Activated CD4-positive, alpha-beta T cell treated with anti-CD3 and anti-CD28 coated beads, Interleukin-2, amount 10 ng/mL, durations not matched to agents 24 days and 14 days (primary cell): Measurements from ENCODE around the gene GMPR. TPM values are rescaled to one million over a fixed set of nuclear protein-coding genes. Genes with fewer than 3 reads are reported as not detected.

Experiments
- DNase-seq: peaks from one replicate; pipeline ENCODE4 v3.0.0; 2022
- H3K27ac Mint-ChIP-seq: one replicate; pipeline ENCODE4 v1.8.0; 2022; ENCODE audit warnings: mild to moderate bottlenecking, mixed read lengths
- H3K27me3 Mint-ChIP-seq: one replicate; pipeline ENCODE4 v1.8.0; 2022; ENCODE audit warnings: mixed read lengths
- H3K36me3 Mint-ChIP-seq: one replicate; pipeline ENCODE4 v1.8.0; 2022; ENCODE audit warnings: low read depth, mild to moderate bottlenecking, mixed read lengths
- H3K4me1 Mint-ChIP-seq: one replicate; pipeline ENCODE4 v1.8.0; 2021; ENCODE audit warnings: mixed read lengths
- H3K4me3 Mint-ChIP-seq: one replicate; pipeline ENCODE4 v1.8.0; 2022; ENCODE audit warnings: mild to moderate bottlenecking, moderate library complexity, mixed read lengths
- H3K9me3 Mint-ChIP-seq: one replicate; pipeline ENCODE4 v1.8.0; 2021; ENCODE audit warnings: mixed read lengths
- intact Hi-C: fragments of 100-400 bp; cut with micrococcal nuclease; formaldehyde crosslinking; loops from one replicate; pipeline ENCODE4 v1.15.1; 2023
- total RNA-seq: library from RNA; stranded (reverse); gene quantifications from 2 replicates; pipeline ENCODE4 v1.2.3, GENCODE V29; 2022

GMPR gene
- total RNA-seq = 1.0 and 2.1 TPM in 2 replicates

DNA sequence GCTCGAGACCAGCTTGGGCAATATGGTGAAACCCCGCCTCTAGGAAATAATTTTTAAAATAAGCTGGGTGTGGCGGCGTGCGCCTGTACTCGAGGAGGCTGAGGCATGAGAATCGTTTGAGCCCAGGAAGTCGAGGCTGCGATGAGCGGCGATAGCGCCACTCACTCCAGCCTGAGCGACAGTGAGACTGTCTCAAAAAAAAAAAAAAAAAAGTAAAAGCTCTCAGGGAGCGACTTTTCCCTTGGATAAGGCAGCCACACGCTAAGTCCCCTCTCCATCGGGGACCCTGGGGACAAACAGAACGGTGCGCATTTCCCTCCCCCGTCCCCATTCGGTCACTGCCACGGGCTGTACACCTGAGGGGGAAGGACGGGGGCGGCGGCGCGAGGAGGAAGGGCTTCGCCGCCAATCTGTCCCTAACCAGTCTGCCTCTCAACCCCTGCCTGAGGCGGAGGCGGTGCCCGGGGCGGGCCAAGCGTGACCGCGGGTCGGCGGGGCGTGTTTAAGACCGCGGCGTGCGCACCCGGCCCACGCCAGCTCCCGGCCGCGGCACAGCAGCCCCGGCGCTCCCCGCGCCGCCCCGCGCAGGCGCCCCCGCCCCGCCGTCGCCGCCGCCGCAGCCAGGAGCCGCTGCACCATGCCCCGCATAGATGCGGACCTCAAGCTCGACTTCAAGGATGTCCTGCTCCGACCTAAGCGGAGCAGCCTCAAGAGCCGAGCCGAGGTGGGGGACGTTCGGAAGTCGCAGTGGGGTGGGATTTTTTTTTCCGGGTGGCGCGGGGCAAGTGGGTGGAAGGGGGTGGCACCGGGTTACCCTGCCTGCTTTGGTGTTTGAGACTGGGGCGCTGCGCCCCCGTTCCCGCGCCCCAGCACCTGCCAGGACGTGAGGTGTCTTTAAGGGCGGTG is at the start of gene GMPR:
Gene GMPR (plus strand): TSS at position 531 of the 906 bp plus-strand sequence. CDS start 107 bp downstream, at position 638.
- H3K4me3 Mint-ChIP-seq = peak within 1 kb of the TSS; percentile 80
- peaks cover 39% of the 10 kb centered on the region for H3K27me3 Mint-ChIP-seq
- no peaks in the 10 kb centered on the region for H3K36me3 Mint-ChIP-seq
- H3K9me3 Mint-ChIP-seq = no peaks in the 10 kb centered on the region
- intact Hi-C loops = loop anchor here (5.0 kb wide), 1 partner anchor 84 kb away; no protein-coding TSS in a partner anchor
- DNase-seq = peak; percentile 95
- H3K27ac Mint-ChIP-seq = peak within 1 kb of the TSS; percentile 20
- H3K4me1 Mint-ChIP-seq = peaks cover 26% of the 10 kb centered on the region

DNA sequence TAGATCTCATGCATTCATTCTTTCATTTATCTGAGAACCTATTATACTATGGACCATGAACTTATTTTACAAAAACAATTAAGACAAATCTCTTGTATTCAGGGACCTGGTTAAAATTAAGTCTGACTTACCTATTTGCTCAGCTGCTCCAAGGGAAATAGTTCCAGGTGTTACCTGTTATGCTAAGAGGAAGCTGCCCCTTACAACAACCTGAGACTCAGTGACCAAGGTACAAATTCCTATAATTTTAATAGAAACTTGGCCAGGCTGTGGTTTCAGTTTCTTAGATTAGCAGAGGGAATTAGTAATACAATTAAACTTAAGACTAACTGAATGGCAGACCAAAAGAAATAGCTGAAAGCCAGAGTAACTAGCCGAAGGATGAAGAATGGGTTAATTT is 48.2 kb upstream of the GMPR start:
- Mint-ChIP-seq H3K4me1 (no peaks in the 10 kb centered on the region), H3K4me3 (no peak overlapping the region), H3K27ac (no peak overlapping the region), H3K9me3 (no peaks in the 10 kb centered on the region), H3K36me3 (no peaks in the 10 kb centered on the region), H3K27me3 (peaks cover 42% of the 10 kb centered on the region)
- intact Hi-C loops = no loop called here
- no peak for DNase-seq

DNA sequence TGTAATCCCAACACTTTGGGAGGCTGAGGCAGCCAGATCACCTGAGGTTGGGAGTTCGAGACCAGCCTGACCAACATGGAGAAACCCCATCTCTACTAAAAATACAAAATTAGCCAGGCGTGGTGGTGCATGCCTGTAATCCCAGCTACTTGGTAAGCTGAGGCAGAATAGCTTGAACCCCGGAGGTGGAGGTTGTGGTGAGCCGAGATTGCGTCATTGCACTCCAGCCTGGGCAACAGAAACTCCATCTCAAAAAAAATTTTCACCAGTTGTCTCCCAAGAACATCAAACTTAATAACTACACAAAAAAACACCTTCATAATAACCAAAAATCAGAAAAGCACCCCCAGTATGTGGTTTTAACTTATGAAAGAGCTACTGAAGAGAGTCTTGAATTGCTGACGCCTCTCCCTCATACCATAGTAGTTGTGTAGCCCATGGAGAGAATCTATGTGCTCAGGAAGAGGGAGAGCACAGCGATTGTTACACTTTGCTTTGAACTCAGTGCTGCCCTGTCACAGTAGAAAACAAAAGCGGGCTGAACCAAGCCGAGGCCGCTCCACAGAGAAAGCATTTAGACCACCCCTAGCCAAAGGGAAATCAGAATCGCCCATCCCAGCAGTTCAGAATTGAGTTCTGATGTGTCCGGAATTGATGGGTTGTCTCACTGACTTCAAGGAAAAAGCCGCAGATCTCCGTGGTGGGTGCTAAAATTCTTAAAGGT is 42.0 kb upstream of the GMPR start:
- intact Hi-C loops = no loop called here
- no peaks in the 10 kb centered on the region for H3K9me3 Mint-ChIP-seq
- no peak overlapping the region for H3K4me3 Mint-ChIP-seq
- H3K36me3 Mint-ChIP-seq = no peaks in the 10 kb centered on the region
- peaks cover 38% of the 10 kb centered on the region for H3K27me3 Mint-ChIP-seq
- H3K27ac Mint-ChIP-seq = no peak overlapping the region
- no peaks in the 10 kb centered on the region for H3K4me1 Mint-ChIP-seq
- no peak for DNase-seq

DNA sequence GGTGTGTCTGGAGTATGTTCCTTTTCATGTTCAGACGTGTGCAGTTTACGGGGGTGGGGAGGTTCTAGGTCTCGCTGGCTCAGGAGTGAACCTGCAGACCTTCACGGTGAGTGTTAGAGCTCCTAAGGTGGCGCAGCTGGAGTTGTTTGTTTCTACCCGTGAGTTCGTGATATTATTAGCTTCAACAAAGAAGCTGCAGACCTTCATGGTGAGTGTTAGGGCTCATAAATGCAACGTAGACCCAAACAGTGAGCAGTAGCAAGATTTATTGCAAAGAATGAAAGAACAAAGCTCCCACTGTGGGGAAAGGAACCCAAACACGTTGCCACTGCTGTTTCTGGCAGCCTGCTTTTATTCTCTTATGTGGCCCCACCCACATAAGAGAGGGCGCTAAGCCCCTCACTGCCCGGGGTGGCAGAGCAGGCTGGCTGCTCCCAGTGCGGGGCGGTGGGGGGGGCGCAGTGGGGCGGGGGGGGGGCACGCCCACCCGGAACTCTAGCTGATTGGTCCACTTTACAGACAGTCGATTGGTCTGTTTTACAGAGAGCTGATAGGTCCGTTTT is 41.3 kb upstream of the GMPR start:
- no peak overlapping the region for H3K27ac Mint-ChIP-seq
- intact Hi-C loops = no loop called here
- H3K4me1 Mint-ChIP-seq = no peaks in the 10 kb centered on the region
- peaks cover 40% of the 10 kb centered on the region for H3K27me3 Mint-ChIP-seq
- DNase-seq = no peak
- no peak overlapping the region for H3K4me3 Mint-ChIP-seq
- H3K9me3 Mint-ChIP-seq = no peaks in the 10 kb centered on the region
- H3K36me3 Mint-ChIP-seq = no peaks in the 10 kb centered on the region

DNA sequence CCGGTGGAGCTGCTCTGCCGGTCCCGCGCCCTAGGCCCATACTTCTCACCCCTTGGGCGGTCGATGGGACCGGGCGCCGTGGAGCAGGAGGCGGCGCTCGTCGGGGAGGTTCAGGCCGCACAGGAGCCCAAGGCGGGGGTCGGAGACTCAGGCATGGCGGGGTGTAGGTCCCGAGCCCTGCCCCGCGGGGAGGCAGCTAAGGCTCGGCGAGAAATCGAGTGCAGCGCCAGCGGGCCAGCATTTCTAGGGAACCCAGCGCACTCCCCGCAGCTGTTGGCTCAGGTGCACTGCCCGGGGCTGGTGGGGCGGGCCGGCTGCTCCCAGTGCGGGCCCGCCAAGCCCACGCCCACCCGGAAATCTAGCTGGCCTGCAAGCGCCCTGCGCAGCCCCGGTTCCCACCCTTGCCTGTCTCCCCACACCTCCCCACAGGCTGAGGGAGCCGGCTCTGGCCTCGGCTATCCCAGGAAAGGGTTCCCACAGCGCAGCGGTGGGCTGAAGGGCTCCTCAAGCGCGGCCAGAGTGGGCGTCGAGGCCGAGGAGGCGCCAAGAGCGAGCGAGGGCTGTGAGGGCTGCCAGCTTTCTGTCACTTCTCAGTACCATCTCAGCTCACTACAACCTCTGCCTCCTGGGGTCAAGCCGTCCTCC is 40.2 kb upstream of the GMPR start:
- no peaks in the 10 kb centered on the region for H3K9me3 Mint-ChIP-seq
- H3K27ac Mint-ChIP-seq = no peak overlapping the region
- no peaks in the 10 kb centered on the region for H3K4me1 Mint-ChIP-seq
- peaks cover 43% of the 10 kb centered on the region for H3K27me3 Mint-ChIP-seq
- no peaks in the 10 kb centered on the region for H3K36me3 Mint-ChIP-seq
- intact Hi-C loops = no loop called here
- DNase-seq = no peak
- no peak overlapping the region for H3K4me3 Mint-ChIP-seq

DNA sequence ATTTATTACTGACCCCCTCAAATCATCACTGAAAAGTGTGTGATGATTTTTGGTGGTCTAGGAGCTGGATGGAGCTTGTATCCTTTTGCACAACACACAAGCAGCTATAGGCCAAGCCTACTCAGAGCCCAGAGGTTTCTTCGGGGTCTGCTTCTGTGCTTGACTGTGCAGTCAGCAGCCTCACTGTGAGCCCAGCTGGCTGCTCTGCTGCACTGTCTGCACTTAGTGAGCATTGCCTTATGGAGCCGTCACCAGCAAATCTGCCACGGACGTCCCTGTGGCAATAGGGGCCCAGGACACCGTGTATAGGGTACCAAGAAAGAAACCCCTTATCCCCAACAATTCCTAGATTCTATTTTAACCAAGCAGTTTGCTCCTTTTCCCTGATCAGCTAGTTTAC is 38.6 kb upstream of the GMPR start:
- H3K4me3 Mint-ChIP-seq = no peak overlapping the region
- no peaks in the 10 kb centered on the region for H3K36me3 Mint-ChIP-seq
- H3K27me3 Mint-ChIP-seq = peaks cover 39% of the 10 kb centered on the region
- intact Hi-C loops = no loop called here
- no peak for DNase-seq
- no peaks in the 10 kb centered on the region for H3K4me1 Mint-ChIP-seq
- no peak overlapping the region for H3K27ac Mint-ChIP-seq
- H3K9me3 Mint-ChIP-seq = no peaks in the 10 kb centered on the region

DNA sequence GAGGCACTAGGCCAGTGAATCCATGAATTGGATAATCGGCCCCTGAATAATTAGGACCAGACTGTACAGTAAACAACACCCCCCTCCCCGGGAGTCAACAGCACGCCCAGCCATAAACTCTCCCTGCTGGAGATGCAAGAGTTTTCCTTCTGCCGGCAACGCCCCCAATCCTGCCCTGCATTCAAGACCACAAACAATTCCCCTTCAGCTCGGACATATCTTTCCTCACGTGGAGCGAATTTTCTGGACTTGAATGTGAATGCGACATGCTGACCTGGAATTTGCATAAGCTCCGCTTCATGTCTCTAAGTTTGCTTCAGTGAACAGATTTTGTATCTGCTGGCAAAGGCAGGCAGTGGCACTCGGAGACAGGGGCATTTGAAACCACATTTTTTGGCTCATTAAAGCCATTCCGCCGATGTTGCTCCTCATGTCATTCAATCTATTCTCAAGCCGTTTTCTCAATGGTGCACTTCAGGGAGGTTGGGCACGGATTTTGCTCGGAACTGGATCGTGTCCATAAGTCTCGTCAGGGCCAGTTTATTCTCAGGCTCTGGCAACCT is 38.0 kb upstream of the GMPR start:
- no peaks in the 10 kb centered on the region for H3K9me3 Mint-ChIP-seq
- no peaks in the 10 kb centered on the region for H3K4me1 Mint-ChIP-seq
- H3K36me3 Mint-ChIP-seq = no peaks in the 10 kb centered on the region
- no peak for DNase-seq
- H3K27ac Mint-ChIP-seq = no peak overlapping the region
- intact Hi-C loops = no loop called here
- H3K27me3 Mint-ChIP-seq = peaks cover 35% of the 10 kb centered on the region
- H3K4me3 Mint-ChIP-seq = no peak overlapping the region

DNA sequence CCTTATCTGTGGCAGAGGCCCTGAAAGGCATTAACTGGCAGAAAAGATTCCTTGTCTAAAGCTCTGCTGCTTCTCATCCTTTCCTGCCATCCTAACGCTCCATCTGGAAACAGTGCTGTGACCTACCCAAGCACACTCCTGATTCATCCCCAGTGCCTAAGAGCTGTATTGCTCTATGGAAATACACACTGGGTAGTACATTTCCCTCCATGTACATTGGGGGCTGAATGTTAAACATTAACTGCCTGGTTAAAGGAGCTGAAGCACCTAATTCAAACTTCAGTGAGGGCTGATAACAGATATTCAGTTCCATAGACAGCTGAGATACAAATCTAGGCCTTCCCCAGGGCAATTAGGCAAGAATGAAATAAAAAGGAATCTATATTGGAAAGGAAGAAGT is 36.7 kb upstream of the GMPR start:
- H3K27ac Mint-ChIP-seq = no peak overlapping the region
- intact Hi-C loops = no loop called here
- H3K9me3 Mint-ChIP-seq = no peaks in the 10 kb centered on the region
- H3K4me3 Mint-ChIP-seq = no peak overlapping the region
- no peaks in the 10 kb centered on the region for H3K36me3 Mint-ChIP-seq
- no peak for DNase-seq
- peaks cover 33% of the 10 kb centered on the region for H3K27me3 Mint-ChIP-seq
- peaks cover 3% of the 10 kb centered on the region for H3K4me1 Mint-ChIP-seq

DNA sequence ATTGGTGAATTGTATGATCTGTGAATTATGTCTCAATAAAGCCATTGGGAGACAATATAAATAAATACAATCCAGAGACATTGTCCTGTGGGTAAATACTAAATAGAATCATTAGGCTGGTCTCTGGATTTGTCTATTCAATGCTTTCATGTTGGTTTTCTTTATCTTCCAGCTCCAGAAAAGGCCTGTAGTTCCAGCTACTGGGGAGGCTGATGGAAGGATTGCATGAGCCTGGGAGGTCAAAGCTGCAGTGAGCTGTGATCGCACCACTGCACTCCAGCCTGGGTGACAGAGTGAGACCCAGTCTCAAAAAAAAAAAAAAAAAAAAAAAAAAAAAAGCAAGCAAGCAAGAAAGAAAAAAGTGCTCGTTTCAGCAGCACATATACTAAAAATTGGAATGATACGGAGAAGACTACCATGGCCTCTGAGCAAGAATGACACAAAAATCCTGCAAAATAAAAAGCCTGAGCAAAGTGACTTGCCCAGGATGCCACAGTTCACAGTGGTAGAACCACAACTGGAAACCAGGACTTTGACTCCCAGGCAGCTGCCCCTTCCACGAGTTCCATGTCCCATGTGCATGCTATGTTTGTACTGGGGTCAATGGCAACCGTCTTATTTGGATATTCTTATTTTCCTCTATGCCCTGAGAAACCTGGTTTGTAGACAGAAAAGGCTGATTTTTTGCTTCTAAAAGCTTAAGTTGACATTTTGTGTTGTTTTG is 33.6 kb upstream of the GMPR start:
- intact Hi-C loops = no loop called here
- H3K9me3 Mint-ChIP-seq = no peaks in the 10 kb centered on the region
- no peak overlapping the region for H3K4me3 Mint-ChIP-seq
- H3K27ac Mint-ChIP-seq = no peak overlapping the region
- no peak for DNase-seq
- peaks cover 32% of the 10 kb centered on the region for H3K27me3 Mint-ChIP-seq
- peaks cover 3% of the 10 kb centered on the region for H3K4me1 Mint-ChIP-seq
- no peaks in the 10 kb centered on the region for H3K36me3 Mint-ChIP-seq

DNA sequence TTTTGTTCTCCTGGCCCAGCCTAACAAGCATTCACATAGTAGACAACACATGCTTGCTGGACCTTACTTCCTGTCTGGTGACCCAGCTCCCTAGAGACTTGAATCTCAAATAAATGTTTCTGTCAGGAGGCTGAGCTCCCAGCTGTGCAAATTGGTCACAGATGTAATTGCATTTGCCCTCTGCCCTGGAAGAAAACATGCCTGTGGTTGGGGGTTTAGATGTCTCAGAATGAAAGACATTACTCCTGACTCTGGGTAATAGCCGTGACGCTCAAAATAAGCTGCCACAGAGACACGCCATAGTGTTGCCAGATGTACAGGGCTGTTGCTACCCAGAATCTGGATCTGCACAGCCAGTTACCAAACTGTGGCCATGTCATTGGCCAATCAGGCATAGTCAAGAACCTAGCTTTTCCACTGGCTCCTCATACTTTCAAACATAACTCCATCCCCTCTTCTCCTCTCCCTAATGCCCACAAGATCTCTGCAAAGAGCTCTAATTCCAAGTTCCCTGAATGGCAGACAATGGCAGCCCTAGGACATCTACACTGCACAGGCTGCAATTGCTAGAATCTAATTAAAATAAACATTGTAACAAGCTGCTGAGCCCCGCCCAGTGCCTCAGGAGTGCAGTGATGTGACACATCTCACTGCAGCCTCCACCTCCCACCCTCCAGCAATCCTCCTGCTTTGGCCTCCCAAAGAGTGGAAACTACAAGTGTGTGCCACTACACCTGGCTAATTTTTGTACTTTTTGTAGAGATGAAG is 32.8 kb upstream of the GMPR start:
- Mint-ChIP-seq H3K9me3 (no peaks in the 10 kb centered on the region), H3K27ac (no peak overlapping the region), H3K27me3 (peaks cover 31% of the 10 kb centered on the region), H3K4me3 (no peak overlapping the region), H3K4me1 (peaks cover 3% of the 10 kb centered on the region), H3K36me3 (no peaks in the 10 kb centered on the region)
- DNase-seq = no peak
- intact Hi-C loops = loop anchor here (1.0 kb wide), 1 partner anchor 514 kb away; no protein-coding TSS in a partner anchor

DNA sequence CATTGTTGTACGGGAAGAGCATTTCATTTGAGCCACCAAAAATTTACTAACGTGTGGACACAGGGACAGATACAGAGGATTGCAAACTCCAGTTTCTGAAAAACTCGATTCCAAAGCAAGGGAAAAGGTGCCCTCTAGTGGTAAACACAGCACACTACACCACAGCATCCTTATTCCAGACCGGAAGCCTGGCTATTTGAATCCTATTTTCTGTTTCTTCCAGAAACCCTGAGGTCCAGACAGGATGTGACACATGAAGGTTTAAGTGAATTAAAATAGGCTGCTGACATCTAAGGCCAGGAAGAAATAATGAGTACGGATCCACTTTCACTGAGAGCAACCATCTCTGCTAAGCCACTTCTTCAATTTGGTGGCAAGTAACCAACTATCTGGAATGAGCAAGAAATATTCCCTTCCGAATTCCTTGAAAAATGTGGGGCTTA is 31.8 kb upstream of the GMPR start:
- Mint-ChIP-seq H3K4me3 (no peak overlapping the region), H3K27ac (peak overlapping the region; percentile 3), H3K9me3 (no peaks in the 10 kb centered on the region), H3K4me1 (peaks cover 3% of the 10 kb centered on the region), H3K36me3 (no peaks in the 10 kb centered on the region), H3K27me3 (peaks cover 35% of the 10 kb centered on the region)
- peak; percentile 85 for DNase-seq
- intact Hi-C loops = loop anchor here (1.0 kb wide), 1 partner anchor 515 kb away; no protein-coding TSS in a partner anchor

DNA sequence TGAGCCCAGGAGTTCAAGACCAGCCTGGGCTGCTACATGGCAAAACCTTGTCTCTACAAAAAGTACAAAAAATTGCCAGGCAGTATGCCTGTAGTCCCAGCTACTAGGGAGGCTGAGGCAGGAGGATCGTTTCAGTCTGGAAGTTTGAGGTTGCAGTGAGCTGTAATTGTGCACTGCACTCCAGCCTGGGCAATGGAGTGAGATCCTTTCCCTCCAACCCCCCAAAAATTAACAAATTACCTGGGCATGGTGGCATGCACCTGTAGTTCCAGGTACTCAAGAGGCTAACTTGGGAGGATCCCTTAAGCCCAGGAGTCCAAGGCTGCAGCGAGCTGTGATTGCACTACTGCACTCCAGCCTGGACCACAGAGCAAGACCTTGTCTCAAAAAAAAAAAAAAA is 29.4 kb upstream of the GMPR start:
- no peak overlapping the region for H3K27ac Mint-ChIP-seq
- H3K4me1 Mint-ChIP-seq = peaks cover 3% of the 10 kb centered on the region
- no peak overlapping the region for H3K4me3 Mint-ChIP-seq
- H3K9me3 Mint-ChIP-seq = no peaks in the 10 kb centered on the region
- H3K27me3 Mint-ChIP-seq = peaks cover 36% of the 10 kb centered on the region
- H3K36me3 Mint-ChIP-seq = no peaks in the 10 kb centered on the region
- DNase-seq = no peak
- intact Hi-C loops = no loop called here
